Fibroblast of skin of right quadriceps (primary cell): Measurements from ENCODE around the gene CELF2.

Experiments
- DNase-seq: peaks from one replicate; pipeline ENCODE4 v3.0.0-alpha.2; 2013

Gene CELF2

GRCh38 chr10:11307004-11307403, 289.3 kb downstream of the CELF2 start:
- no peak for DNase-seq

GRCh38 chr10:11307937-11308336, 290.3 kb downstream of the CELF2 start:
- no peak for DNase-seq

- DNase-seq, result no peak
These were observed 293.4 kb downstream of the CELF2 start for GRCh38 chr10:11311027-11311426.

- no peak for DNase-seq
These were observed 295.8 kb downstream of the CELF2 start for GRCh38 chr10:11313463-11313862.

GRCh38 chr10:11317936-11318670, 300.4 kb downstream of the CELF2 start:
- no peak for DNase-seq

- DNase-seq, result no peak
These were observed 301.3 kb downstream of the CELF2 start for GRCh38 chr10:11318826-11319598.

- DNase-seq, result no peak
These were observed 302.4 kb downstream of the CELF2 start for GRCh38 chr10:11319990-11320602.

GRCh38 chr10:11320809-11321520, 303.3 kb downstream of the CELF2 start:
- no peak for DNase-seq

GRCh38 chr10:11322698-11323097, 305.0 kb downstream of the CELF2 start:
- no peak for DNase-seq

- DNase-seq, result no peak
These were observed 307.2 kb downstream of the CELF2 start for GRCh38 chr10:11324761-11325321.

- peak; percentile 42 for DNase-seq
These were observed 308.1 kb downstream of the CELF2 start for GRCh38 chr10:11325817-11326216.

GRCh38 chr10:11326241-11326640, 308.6 kb downstream of the CELF2 start:
- DNase-seq, result no peak

- no peak for DNase-seq
These were observed 309.4 kb downstream of the CELF2 start for GRCh38 chr10:11326913-11327616.

GRCh38 chr10:11328264-11329061, 310.8 kb downstream of the CELF2 start:
- DNase-seq, result peak; percentile 11

- DNase-seq, result no peak
These were observed 311.5 kb downstream of the CELF2 start for GRCh38 chr10:11329062-11329673.

GRCh38 chr10:11330383-11331045, 312.8 kb downstream of the CELF2 start:
- peak; percentile 32 for DNase-seq

- DNase-seq, result no peak
These were observed 313.4 kb downstream of the CELF2 start for GRCh38 chr10:11331046-11331577.

- peak; percentile 22 for DNase-seq
These were observed 314.1 kb downstream of the CELF2 start for GRCh38 chr10:11331726-11332125.

GRCh38 chr10:11332846-11333245, 315.2 kb downstream of the CELF2 start:
- DNase-seq, result no peak

- no peak for DNase-seq
These were observed 316.8 kb downstream of the CELF2 start for GRCh38 chr10:11334436-11334835.
